ENCODE measurements around the gene GYPA.
"Not testable (repeated sequence)": the region's sequence is repeated elsewhere in the genome, so short reads cannot be mapped to it uniquely, and the experiment has no call there.

- TF ChIP-seq, protein P1, sequence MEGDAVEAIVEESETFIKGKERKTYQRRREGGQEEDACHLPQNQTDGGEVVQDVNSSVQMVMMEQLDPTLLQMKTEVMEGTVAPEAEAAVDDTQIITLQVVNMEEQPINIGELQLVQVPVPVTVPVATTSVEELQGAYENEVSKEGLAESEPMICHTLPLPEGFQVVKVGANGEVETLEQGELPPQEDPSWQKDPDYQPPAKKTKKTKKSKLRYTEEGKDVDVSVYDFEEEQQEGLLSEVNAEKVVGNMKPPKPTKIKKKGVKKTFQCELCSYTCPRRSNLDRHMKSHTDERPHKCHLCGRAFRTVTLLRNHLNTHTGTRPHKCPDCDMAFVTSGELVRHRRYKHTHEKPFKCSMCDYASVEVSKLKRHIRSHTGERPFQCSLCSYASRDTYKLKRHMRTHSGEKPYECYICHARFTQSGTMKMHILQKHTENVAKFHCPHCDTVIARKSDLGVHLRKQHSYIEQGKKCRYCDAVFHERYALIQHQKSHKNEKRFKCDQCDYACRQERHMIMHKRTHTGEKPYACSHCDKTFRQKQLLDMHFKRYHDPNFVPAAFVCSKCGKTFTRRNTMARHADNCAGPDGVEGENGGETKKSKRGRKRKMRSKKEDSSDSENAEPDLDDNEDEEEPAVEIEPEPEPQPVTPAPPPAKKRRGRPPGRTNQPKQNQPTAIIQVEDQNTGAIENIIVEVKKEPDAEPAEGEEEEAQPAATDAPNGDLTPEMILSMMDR (IDR thresholded peaks at IDR 0.05 in 2 of 3, conservative IDR thresholded peaks at IDR 0.05 in 1 of 3; ENCODE audit: control insufficient read depth in 2 of 3, extremely low read depth in 1 of 3, insufficient read depth in 1 of 3, low read depth in 3 of 3, low read length in 3 of 3), result not testable (repeated sequence)
- not testable (repeated sequence) for TF ChIP-seq POLR2A (IDR thresholded peaks at IDR 0.05; ENCODE audit: low read depth, low read length); EGR1 (IDR thresholded peaks at IDR 0.05; ENCODE audit: borderline replicate concordance in 1 of 2, low read depth in 2 of 2, low read length in 2 of 2); EZH2 (IDR thresholded peaks at IDR 0.05; ENCODE audit: borderline replicate concordance, control insufficient read depth, low read depth, low read length); YY1 (IDR thresholded peaks at IDR 0.05; ENCODE audit: low read depth, low read length); PML (IDR thresholded peaks at IDR 0.05; ENCODE audit: low read length); SUZ12 (IDR thresholded peaks at IDR 0.05; ENCODE audit: unreplicated experiment); DPF2 (IDR thresholded peaks at IDR 0.05); E2F8 (IDR thresholded peaks at IDR 0.05; ENCODE audit: low read depth, partially characterized antibody)
- TF ChIP-seq, protein P2, sequence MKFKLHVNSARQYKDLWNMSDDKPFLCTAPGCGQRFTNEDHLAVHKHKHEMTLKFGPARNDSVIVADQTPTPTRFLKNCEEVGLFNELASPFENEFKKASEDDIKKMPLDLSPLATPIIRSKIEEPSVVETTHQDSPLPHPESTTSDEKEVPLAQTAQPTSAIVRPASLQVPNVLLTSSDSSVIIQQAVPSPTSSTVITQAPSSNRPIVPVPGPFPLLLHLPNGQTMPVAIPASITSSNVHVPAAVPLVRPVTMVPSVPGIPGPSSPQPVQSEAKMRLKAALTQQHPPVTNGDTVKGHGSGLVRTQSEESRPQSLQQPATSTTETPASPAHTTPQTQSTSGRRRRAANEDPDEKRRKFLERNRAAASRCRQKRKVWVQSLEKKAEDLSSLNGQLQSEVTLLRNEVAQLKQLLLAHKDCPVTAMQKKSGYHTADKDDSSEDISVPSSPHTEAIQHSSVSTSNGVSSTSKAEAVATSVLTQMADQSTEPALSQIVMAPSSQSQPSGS (IDR thresholded peaks at IDR 0.05; ENCODE audit: low read length), result not testable (repeated sequence)
Observed at GRCh38 chr4:144123982-144124635, 16.4 kb downstream of the GYPA start.
